Measurements from ENCODE around the gene NCOA3. TPM values are rescaled to one million over a fixed set of nuclear protein-coding genes. Genes with fewer than 3 reads are reported as not detected.
A peak's percentile ranks its signal among the peaks of the same experiment; 100 is the strongest.

Gene NCOA3
- total RNA-seq, 1 experiment from 2014 or later, result 31.1 TPM

GRCh38 chr20:47527004-47527800 lies 25.5 kb downstream of the NCOA3 start:
- no peak for ATAC-seq
- Histone ChIP-seq H3F3A (ENCODE audit: low read length, unreplicated experiment) (no peaks in the 10 kb centered on the region), H3K4me1 (ENCODE audit: insufficient read depth, low read length) (no peaks in the 10 kb centered on the region), H3K4me2 (ENCODE audit: low read length) (no peak overlapping the region), H3K4me3 (ENCODE audit: low read length) (no peak overlapping the region), H3K9me3 (ENCODE audit: low read length) (no peaks in the 10 kb centered on the region), H3K9ac (ENCODE audit: low read length) (no peak overlapping the region), H3K27ac (ENCODE audit: low read length) (no peak overlapping the region), H3K9me2 (replicated peaks; ENCODE audit: low read length) (no peaks in the 10 kb centered on the region), H2AFZ (ENCODE audit: low read length) (no peak overlapping the region), H3K27me3 (ENCODE audit: low read length) (no peaks in the 10 kb centered on the region), H4K20me1 (ENCODE audit: low read length) (0 out of 2 replicates have a peak, but pooled peaks cover 3% of the 10 kb centered on the region), H3K36me3 (ENCODE audit: low read depth, low read length) (peaks cover 4% of the 10 kb centered on the region; the same call in 1 of the 2 replicates), H3K79me2 (ENCODE audit: low read length) (peaks cover 71% of the 10 kb centered on the region)
- TF ChIP-seq EZH2 (IDR thresholded peaks at IDR 0.05; ENCODE audit: low read length, unreplicated experiment) (no peak), EZH2phosphoT487 (IDR thresholded peaks at IDR 0.05; ENCODE audit: borderline replicate concordance, low read length) (no peak)
- intact Hi-C loops (cut with micrococcal nuclease), result no loop called here
- CTCF ChIA-PET, result interaction anchor here (0.6 to 0.7 kb wide), 2 partner anchors 60 to 295 kb away, joined by 6 read pairs; no protein-coding TSS in a partner anchor
- no TSS peak for BruUV-seq (replicated peaks)
- DNase-seq, result peak; percentile 27
- POLR2A ChIA-PET (ENCODE audit: unreplicated experiment), result no interaction called here

DNA sequence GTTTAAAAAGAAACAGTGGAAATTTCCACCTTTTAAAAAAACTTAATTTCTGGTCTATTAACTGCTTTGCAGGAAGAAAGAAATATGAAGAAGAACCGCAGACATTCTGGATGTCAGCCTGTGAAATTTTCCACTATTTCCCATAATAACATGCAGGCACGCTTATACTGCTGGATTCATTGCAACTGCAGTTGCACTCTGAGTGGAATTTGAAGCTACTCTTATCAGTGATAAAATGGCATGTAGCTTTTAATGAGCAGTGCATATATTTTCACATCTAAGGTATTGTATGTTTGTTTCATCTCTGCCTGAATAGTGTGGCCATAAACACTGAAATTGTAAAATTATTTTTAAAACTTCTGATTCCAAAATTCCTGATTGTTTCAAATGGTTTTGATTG lies 28.2 kb downstream of the NCOA3 start:
- ATAC-seq (no peak), DNase-seq (no peak)
- no peaks in the 10 kb centered on the region for H3K27me3 ChIP-seq (ENCODE audit: low read length)
- H3K4me2 ChIP-seq (ENCODE audit: low read length), result no peak overlapping the region
- H3K4me3 ChIP-seq (ENCODE audit: low read length), result no peak overlapping the region
- no peak for TF ChIP-seq EZH2phosphoT487 (IDR thresholded peaks at IDR 0.05; ENCODE audit: borderline replicate concordance, low read length)
- no peak for TF ChIP-seq EZH2 (IDR thresholded peaks at IDR 0.05; ENCODE audit: low read length, unreplicated experiment)
- TF ChIP-seq, protein P1, sequence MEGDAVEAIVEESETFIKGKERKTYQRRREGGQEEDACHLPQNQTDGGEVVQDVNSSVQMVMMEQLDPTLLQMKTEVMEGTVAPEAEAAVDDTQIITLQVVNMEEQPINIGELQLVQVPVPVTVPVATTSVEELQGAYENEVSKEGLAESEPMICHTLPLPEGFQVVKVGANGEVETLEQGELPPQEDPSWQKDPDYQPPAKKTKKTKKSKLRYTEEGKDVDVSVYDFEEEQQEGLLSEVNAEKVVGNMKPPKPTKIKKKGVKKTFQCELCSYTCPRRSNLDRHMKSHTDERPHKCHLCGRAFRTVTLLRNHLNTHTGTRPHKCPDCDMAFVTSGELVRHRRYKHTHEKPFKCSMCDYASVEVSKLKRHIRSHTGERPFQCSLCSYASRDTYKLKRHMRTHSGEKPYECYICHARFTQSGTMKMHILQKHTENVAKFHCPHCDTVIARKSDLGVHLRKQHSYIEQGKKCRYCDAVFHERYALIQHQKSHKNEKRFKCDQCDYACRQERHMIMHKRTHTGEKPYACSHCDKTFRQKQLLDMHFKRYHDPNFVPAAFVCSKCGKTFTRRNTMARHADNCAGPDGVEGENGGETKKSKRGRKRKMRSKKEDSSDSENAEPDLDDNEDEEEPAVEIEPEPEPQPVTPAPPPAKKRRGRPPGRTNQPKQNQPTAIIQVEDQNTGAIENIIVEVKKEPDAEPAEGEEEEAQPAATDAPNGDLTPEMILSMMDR (conservative IDR thresholded peaks at IDR 0.05; ENCODE audit: low read depth, low read length), result no peak
- no peaks in the 10 kb centered on the region for H3K4me1 ChIP-seq (ENCODE audit: insufficient read depth, low read length)
- H4K20me1 ChIP-seq (ENCODE audit: low read length), result 0 out of 2 replicates have a peak, but pooled peaks cover 3% of the 10 kb centered on the region
- no peaks in the 10 kb centered on the region for H3K36me3 ChIP-seq (ENCODE audit: low read depth, low read length)
- ChIA-PET CTCF (interaction anchor here (0.6 kb wide), 2 partner anchors 15 to 79 kb away, joined by 7 read pairs; no protein-coding TSS in a partner anchor), POLR2A (ENCODE audit: unreplicated experiment) (no interaction called here)
- H3K79me2 ChIP-seq (ENCODE audit: low read length), result peaks cover 60% of the 10 kb centered on the region
- no peak overlapping the region for H3K9ac ChIP-seq (ENCODE audit: low read length)
- no peak overlapping the region for H3K27ac ChIP-seq (ENCODE audit: low read length)
- H3K9me2 ChIP-seq (replicated peaks; ENCODE audit: low read length), result no peaks in the 10 kb centered on the region
- H3F3A ChIP-seq (ENCODE audit: low read length, unreplicated experiment), result no peaks in the 10 kb centered on the region
- intact Hi-C loops (cut with micrococcal nuclease), result no loop called here
- H3K9me3 ChIP-seq (ENCODE audit: low read length), result no peaks in the 10 kb centered on the region
- H2AFZ ChIP-seq (ENCODE audit: low read length), result no peak overlapping the region
- no TSS peak for BruUV-seq (replicated peaks)

DNA sequence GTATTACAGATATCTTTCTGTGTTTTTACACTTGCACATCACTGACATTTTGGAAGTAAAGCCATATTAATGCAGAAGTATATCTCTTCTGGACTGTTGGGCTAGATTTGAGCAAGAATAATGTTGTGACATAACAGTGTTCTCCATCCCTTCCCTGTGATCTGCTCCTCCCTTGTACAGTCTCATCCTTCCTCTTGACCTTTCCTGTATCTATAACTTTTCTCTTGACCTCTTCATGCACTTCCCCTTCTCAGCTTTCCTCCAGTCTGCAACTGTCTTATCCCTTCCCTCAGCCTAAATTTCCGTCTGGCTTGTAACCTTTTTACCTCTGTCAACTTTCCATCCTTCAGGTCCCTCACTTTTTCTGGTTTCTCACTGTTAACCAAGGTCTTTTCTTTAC lies 29.8 kb downstream of the NCOA3 start:
- Histone ChIP-seq H3K9me3 (ENCODE audit: low read length) (no peaks in the 10 kb centered on the region), H3K79me2 (ENCODE audit: low read length) (peaks cover 74% of the 10 kb centered on the region)

More for the DNA sequence above, 29.8 kb downstream of the NCOA3 start:
- intact Hi-C loops (cut with micrococcal nuclease), result no loop called here
- POLR2A ChIA-PET (ENCODE audit: unreplicated experiment), result interaction anchor here (0.5 kb wide), 1 partner anchor 44 kb away, joined by 3 read pairs; no protein-coding TSS in a partner anchor
- no peak overlapping the region for H3K9ac ChIP-seq (ENCODE audit: low read length)
- H3K27ac ChIP-seq (ENCODE audit: low read length), result no peak overlapping the region
- H3K4me3 ChIP-seq (ENCODE audit: low read length), result no peak overlapping the region
- H3K9me2 ChIP-seq (replicated peaks; ENCODE audit: low read length), result no peaks in the 10 kb centered on the region
- ATAC-seq, result no peak
- DNase-seq, result no peak
- H2AFZ ChIP-seq (ENCODE audit: low read length), result no peak overlapping the region
- CTCF ChIA-PET, result no interaction called here
- H3K36me3 ChIP-seq (ENCODE audit: low read depth, low read length), result no peaks in the 10 kb centered on the region
- BruUV-seq (replicated peaks), result no TSS peak
- TF ChIP-seq EZH2 (IDR thresholded peaks at IDR 0.05; ENCODE audit: low read length, unreplicated experiment), result no peak
- TF ChIP-seq, protein P1 (conservative IDR thresholded peaks at IDR 0.05; ENCODE audit: low read depth, low read length), result no peak
- no peak for TF ChIP-seq EZH2phosphoT487 (IDR thresholded peaks at IDR 0.05; ENCODE audit: borderline replicate concordance, low read length)
- 0 out of 2 replicates have a peak, but pooled peaks cover 3% of the 10 kb centered on the region for H4K20me1 ChIP-seq (ENCODE audit: low read length)
- H3K4me2 ChIP-seq (ENCODE audit: low read length), result no peak overlapping the region
- no peaks in the 10 kb centered on the region for H3K27me3 ChIP-seq (ENCODE audit: low read length)
- no peaks in the 10 kb centered on the region for H3K4me1 ChIP-seq (ENCODE audit: insufficient read depth, low read length)
- no peaks in the 10 kb centered on the region for H3F3A ChIP-seq (ENCODE audit: low read length, unreplicated experiment)
